RWPE2 (cell line): Measurements from ENCODE around the gene CRYZL1.

Source experiments
- ATAC-seq: fragments of 200-7000 bp; cut with Tn5 transposase; 3 replicates; pipeline ENCODE4 v1.9.1; 2021; ENCODE audit warnings: low read depth
- DNase-seq: peaks from one replicate; pipeline ENCODE4 v3.0.0-alpha.2; 2020; ENCODE audit warnings: low spot score
- H3K27ac ChIP-seq: fragments of 450-650 bp; 2 replicates; pipeline ENCODE4 v1.5.1; 2017; ENCODE audit warnings: mild to moderate bottlenecking; ENCODE audit not compliant: poor library complexity, severe bottlenecking
- H3K27me3 ChIP-seq: fragments of 250-450 bp; sonication (Bioruptor Pico); 2 replicates; pipeline ENCODE4 v1.5.1; 2021; ENCODE audit warnings: mild to moderate bottlenecking, moderate library complexity; ENCODE audit not compliant: insufficient read depth, poor library complexity, severe bottlenecking
- H3K36me3 ChIP-seq: fragments of 250-450 bp; sonication (Bioruptor Pico); 2 replicates; pipeline ENCODE4 v1.5.1; 2020; ENCODE audit warnings: low read depth, mild to moderate bottlenecking, moderate library complexity
- H3K4me1 ChIP-seq: fragments of 250-450 bp; sonication (Bioruptor Pico); 2 replicates; pipeline ENCODE4 v1.5.1; 2021; ENCODE audit warnings: mild to moderate bottlenecking, moderate library complexity; ENCODE audit not compliant: insufficient read depth, poor library complexity, severe bottlenecking
- H3K4me3 ChIP-seq: fragments of 250-450 bp; sonication (Bioruptor Pico); 2 replicates; pipeline ENCODE4 v1.5.1; 2021; ENCODE audit warnings: mild to moderate bottlenecking, moderate library complexity; ENCODE audit not compliant: severe bottlenecking
- H3K9me3 ChIP-seq: fragments of 250-450 bp; sonication (Bioruptor Pico); 2 replicates; pipeline ENCODE4 v1.5.1; 2021; ENCODE audit warnings: mild to moderate bottlenecking, moderate library complexity; ENCODE audit not compliant: severe bottlenecking
- CTCF ChIP-seq: fragments of 450-650 bp; IDR thresholded peaks from one replicate; pipeline ENCODE4 v1.5.1; 2017; ENCODE audit warnings: mild to moderate bottlenecking, moderate library complexity; ENCODE audit not compliant: poor library complexity, severe bottlenecking

The CRYZL1 gene

GRCh38 chr21:33561373-33561772, 80.2 kb downstream of the CRYZL1 start:
- H3K4me3 ChIP-seq: no peak overlapping the region

GRCh38 chr21:33560965-33561364, 80.6 kb downstream of the CRYZL1 start:
- Histone ChIP-seq H3K4me3 (no peak overlapping the region), H3K27me3 (no peaks in the 10 kb centered on the region), H3K36me3 (peaks cover 99% of the 10 kb centered on the region), H3K4me1 (no peaks in the 10 kb centered on the region), H3K27ac (no peak overlapping the region), H3K9me3 (peaks cover 5% of the 10 kb centered on the region)
- ATAC-seq (no peak), DNase-seq (no peak)
- no peak for TF ChIP-seq CTCF

More at GRCh38 chr21:33561373-33561772, 80.2 kb downstream of the CRYZL1 start:
- ATAC-seq (no peak), DNase-seq (no peak)
- H3K4me1 ChIP-seq: no peaks in the 10 kb centered on the region
- H3K36me3 ChIP-seq: peaks cover 99% of the 10 kb centered on the region
- peaks cover 5% of the 10 kb centered on the region for H3K9me3 ChIP-seq
- no peaks in the 10 kb centered on the region for H3K27me3 ChIP-seq
- no peak for TF ChIP-seq CTCF
- H3K27ac ChIP-seq: no peak overlapping the region

GRCh38 chr21:33559813-33560212, 81.7 kb downstream of the CRYZL1 start:
- ATAC-seq: no peak
- Histone ChIP-seq H3K27ac (no peak overlapping the region), H3K27me3 (no peaks in the 10 kb centered on the region), H3K9me3 (peaks cover 6% of the 10 kb centered on the region), H3K4me1 (no peaks in the 10 kb centered on the region), H3K4me3 (no peak overlapping the region), H3K36me3 (peaks cover 96% of the 10 kb centered on the region)
- no peak for DNase-seq
- no peak for TF ChIP-seq CTCF

- peaks cover 98% of the 10 kb centered on the region for H3K36me3 ChIP-seq
- no peak for TF ChIP-seq CTCF
- ATAC-seq: no peak
- no peak overlapping the region for H3K4me3 ChIP-seq
- H3K27me3 ChIP-seq: no peaks in the 10 kb centered on the region
- peaks cover 6% of the 10 kb centered on the region for H3K9me3 ChIP-seq
- DNase-seq: no peak
- H3K4me1 ChIP-seq: no peaks in the 10 kb centered on the region
- no peak overlapping the region for H3K27ac ChIP-seq
These were observed 82.6 kb downstream of the CRYZL1 start for GRCh38 chr21:33558777-33559421.

GRCh38 chr21:33557447-33557846, 84.1 kb downstream of the CRYZL1 start:
- H3K4me1 ChIP-seq: no peaks in the 10 kb centered on the region
- DNase-seq: no peak
- H3K4me3 ChIP-seq: no peak overlapping the region
- H3K36me3 ChIP-seq: peaks cover 98% of the 10 kb centered on the region
- no peaks in the 10 kb centered on the region for H3K27me3 ChIP-seq
- no peak for TF ChIP-seq CTCF
- H3K27ac ChIP-seq: no peak overlapping the region
- no peak for ATAC-seq
- peaks cover 2% of the 10 kb centered on the region for H3K9me3 ChIP-seq
